Gastrocnemius medialis (tissue), 4 donors: ENCODE results near the gene ENOX1. TPM values are rescaled to one million over a fixed set of nuclear protein-coding genes. Genes with fewer than 3 reads are reported as not detected.

Experiments
- ATAC-seq, 2 donors: fragments of 150-250 bp; one replicate each; pipeline ENCODE4 v1.9.1; 2016
- DNase-seq, 2 donors: peaks; one replicate each; pipeline ENCODE4 v3.0.0-alpha.2; 2019
- H3K27ac ChIP-seq, 4 donors: fragments of 200-600 bp; sonication (generic); 1 replicate in 1 of 4; 2 replicates in 3 of 4; pipeline ENCODE4 v1.5.1; 2016 to 2018; ENCODE audit warnings: mild to moderate bottlenecking in 2 of 4, moderate library complexity in 1 of 4
- H3K27me3 ChIP-seq, 3 donors: fragments of 200-600 bp; sonication (generic) in 2 of 3; 1 replicate in 1 of 3; 2 replicates in 2 of 3; pipeline versions ENCODE4 v1.5.1 to v1.6.0; 2016 to 2019; ENCODE audit warnings: mild to moderate bottlenecking in 1 of 3, moderate library complexity in 1 of 3
- H3K36me3 ChIP-seq, 2 donors: fragments of 200-600 bp; sonication (generic) in 1 of 2; one replicate each; pipeline ENCODE4 v1.5.1; 2017 to 2018
- H3K4me1 ChIP-seq, 2 donors: fragments of 200-600 bp; sonication (generic) in 1 of 2; one replicate each; pipeline ENCODE4 v1.5.1; 2016 to 2017; ENCODE audit warnings: mild to moderate bottlenecking in 2 of 2
- H3K4me3 ChIP-seq, 4 donors: fragments of 200-600 bp; sonication (generic) in 3 of 4; 1 replicate in 1 of 4; 2 replicates in 3 of 4; pipeline ENCODE4 v1.5.1; 2016 to 2019; ENCODE audit warnings: mild to moderate bottlenecking in 2 of 4
- H3K9me3 ChIP-seq, 3 donors: fragments of 200-600 bp; sonication (generic) in 2 of 3; 1 replicate in 1 of 3; 2 replicates in 2 of 3; pipeline ENCODE4 v1.5.1; 2016 to 2019
- CTCF ChIP-seq, 5 experiments: fragments of 450-650 bp in 3 of 5; fragments of 200-600 bp in 2 of 5; sonication (generic) in 2 of 5; IDR thresholded peaks in 4 of 5; conservative IDR thresholded peaks in 1 of 5; 1 replicate in 4 of 5; 2 replicates in 1 of 5; pipeline ENCODE4 v1.5.1; 2016 to 2019; ENCODE audit warnings: antibody characterized with exemption in 5 of 5, mild to moderate bottlenecking in 3 of 5, moderate library complexity in 3 of 5
- POLR2A ChIP-seq, 2 donors: fragments of 450-650 bp; IDR thresholded peaks; one replicate each; pipeline ENCODE4 v1.6.1; 2017; ENCODE audit warnings: antibody characterized with exemption in 2 of 2, mild to moderate bottlenecking in 2 of 2, moderate library complexity in 2 of 2
- in situ Hi-C, 4 donors: fragments of 200-750 bp; cut with MboI; loops; one replicate each; pipeline versions ENCODE4 v1.15.0 to v1.8.0; 2017; ENCODE audit warnings: low sequenced_read_pairs in 4 of 4
- intact Hi-C: fragments of 100-400 bp; cut with DNase I; formaldehyde crosslinking; loops from one replicate; pipeline ENCODE4 v1.15.1; 2023; ENCODE audit warnings: low total_unique reads
- total RNA-seq, 4 donors: library from RNA; depleted of rRNA; stranded (reverse); fragments of >200 nt; gene quantifications; one replicate each; pipeline versions ENCODE4 v1.1.0 to v1.2.3, GENCODE V29; 2016

ENOX1 gene
- total RNA-seq, 4 donors from 2014 or later: 0.46 to 3.5 (median 1.8) TPM

- DNase-seq: no peak
- Histone ChIP-seq H3K4me3 (no peak overlapping the region), H3K27me3 (no peaks in the 10 kb centered on the region), H3K4me1 (peaks cover 4 to 12% of the 10 kb centered on the region in 2 donors), H3K27ac (peak overlapping the region in 2 of 4 donors; percentile 16 to 40), H3K9me3 (no peaks in the 10 kb centered on the region), H3K36me3 (no peaks in the 10 kb centered on the region)
- TF ChIP-seq CTCF (IDR thresholded peaks at IDR 0.05 in 4 of 5, conservative IDR thresholded peaks at IDR 0.05 in 1 of 5) (no peak), POLR2A (IDR thresholded peaks at IDR 0.05) (no peak)
- ATAC-seq: no peak
- intact Hi-C loops (no loop called here), in situ Hi-C loops (no loop called here)
Observed at GRCh38 chr13:43684963-43685725, 101.6 kb downstream of the ENOX1 start.

GRCh38 chr13:43682701-43683100 is 104.1 kb downstream of the ENOX1 start:
- DNase-seq (no peak), ATAC-seq (no peak)
- Histone ChIP-seq H3K27ac (no peak overlapping the region), H3K4me3 (no peak overlapping the region), H3K27me3 (no peaks in the 10 kb centered on the region), H3K9me3 (no peaks in the 10 kb centered on the region), H3K36me3 (no peaks in the 10 kb centered on the region), H3K4me1 (peaks cover 4 to 7% of the 10 kb centered on the region in 2 donors)
- in situ Hi-C loops (no loop called here), intact Hi-C loops (no loop called here)
- TF ChIP-seq POLR2A (IDR thresholded peaks at IDR 0.05): no peak
- TF ChIP-seq CTCF (IDR thresholded peaks at IDR 0.05 in 4 of 5, conservative IDR thresholded peaks at IDR 0.05 in 1 of 5): no peak

- no peaks in the 10 kb centered on the region for H3K36me3 ChIP-seq
- H3K27ac ChIP-seq: no peak overlapping the region
- no peaks in the 10 kb centered on the region for H3K27me3 ChIP-seq
- H3K4me3 ChIP-seq: no peak overlapping the region
- TF ChIP-seq CTCF (IDR thresholded peaks at IDR 0.05 in 4 of 5, conservative IDR thresholded peaks at IDR 0.05 in 1 of 5) (no peak), POLR2A (IDR thresholded peaks at IDR 0.05) (no peak)
- ATAC-seq (no peak), DNase-seq (no peak)
- intact Hi-C loops (no loop called here), in situ Hi-C loops (no loop called here)
- H3K9me3 ChIP-seq: no peaks in the 10 kb centered on the region
- no peaks in the 10 kb centered on the region for H3K4me1 ChIP-seq
Observed at GRCh38 chr13:43676320-43676719, 110.5 kb downstream of the ENOX1 start.

GRCh38 chr13:43675577-43675976 is 111.2 kb downstream of the ENOX1 start:
- Histone ChIP-seq H3K27me3 (no peaks in the 10 kb centered on the region), H3K4me3 (no peak overlapping the region), H3K9me3 (no peaks in the 10 kb centered on the region), H3K27ac (no peak overlapping the region), H3K36me3 (no peaks in the 10 kb centered on the region), H3K4me1 (no peaks in the 10 kb centered on the region)
- intact Hi-C loops (no loop called here), in situ Hi-C loops (no loop called here)
- TF ChIP-seq POLR2A (IDR thresholded peaks at IDR 0.05) (no peak), CTCF (IDR thresholded peaks at IDR 0.05 in 4 of 5, conservative IDR thresholded peaks at IDR 0.05 in 1 of 5) (no peak)
- no peak for ATAC-seq
- DNase-seq: no peak
